Calu3 (cell line): ENCODE results near the gene WWTR1. TPM values are rescaled to one million over a fixed set of nuclear protein-coding genes. Genes with fewer than 3 reads are reported as not detected.
A peak's percentile ranks its signal among the peaks of the same experiment; 100 is the strongest.

Source experiments
- BruUV-seq: library from RNA; stranded (reverse); fragments of 400-500 nt; replicated peaks from 2 replicates; lab custom pipeline; 2021; lab: Mats Ljungman, UMichigan
- CTCF ChIA-PET: fragments of 300-600 bp; sonication (Branson Sonifier 250); formaldehyde crosslinking; loops from one replicate; lab custom pipeline; 2022; ENCODE audit warnings: antibody characterized with exemption; lab: Charles Lee
- DNase-seq: peaks from one replicate; pipeline ENCODE4 v3.0.0; 2022
- H3K27ac Mint-ChIP-seq: one replicate; pipeline ENCODE4 v1.8.0; 2022; ENCODE audit warnings: mixed read lengths; ENCODE audit not compliant: unreplicated experiment
- H3K27me3 Mint-ChIP-seq: one replicate; pipeline ENCODE4 v1.8.0; 2022; ENCODE audit warnings: mixed read lengths; ENCODE audit not compliant: unreplicated experiment
- H3K36me3 Mint-ChIP-seq: one replicate; pipeline ENCODE4 v1.8.0; 2022; ENCODE audit warnings: mild to moderate bottlenecking, moderate library complexity, mixed read lengths; ENCODE audit not compliant: insufficient read depth, unreplicated experiment
- H3K4me1 Mint-ChIP-seq: one replicate; pipeline ENCODE4 v1.8.0; 2022; ENCODE audit warnings: mild to moderate bottlenecking, low read depth, mixed read lengths; ENCODE audit not compliant: unreplicated experiment
- H3K4me3 Mint-ChIP-seq: one replicate; pipeline ENCODE4 v1.8.0; 2022; ENCODE audit warnings: mild to moderate bottlenecking, low read depth, moderate library complexity, mixed read lengths; ENCODE audit not compliant: unreplicated experiment
- H3K9me3 Mint-ChIP-seq: one replicate; pipeline ENCODE4 v1.8.0; 2022; ENCODE audit warnings: low read depth, mixed read lengths; ENCODE audit not compliant: unreplicated experiment
- CTCF ChIP-seq: fragments of 200-600 bp; IDR thresholded peaks from one replicate; pipeline ENCODE4 v1.8.0; 2022; ENCODE audit warnings: antibody characterized with exemption; ENCODE audit not compliant: unreplicated experiment
- intact Hi-C: fragments of 100-400 bp; cut with micrococcal nuclease; formaldehyde crosslinking; loops from one replicate; pipeline ENCODE4 v1.10.0; 2022; ENCODE audit not compliant: unreplicated experiment
- total RNA-seq: library from RNA; stranded (reverse); gene quantifications from 2 replicates; pipeline ENCODE4 v1.2.3, GENCODE V29; 2022

Gene WWTR1
- total RNA-seq, 1 experiment from 2014 or later: 269 TPM

GRCh38 chr3:149619136-149619535 lies 38.7 kb downstream of the WWTR1 start:
- no peaks in the 10 kb centered on the region for H3K27me3 Mint-ChIP-seq
- TF ChIP-seq CTCF: no peak
- H3K9me3 Mint-ChIP-seq: no peaks in the 10 kb centered on the region
- H3K27ac Mint-ChIP-seq: peak overlapping the region; percentile 40
- H3K36me3 Mint-ChIP-seq: peaks cover 46% of the 10 kb centered on the region
- H3K4me1 Mint-ChIP-seq: peaks cover 89% of the 10 kb centered on the region
- no TSS peak for BruUV-seq
- no peak overlapping the region for H3K4me3 Mint-ChIP-seq
- CTCF ChIA-PET: interaction anchor here (0.7 to 1.6 kb wide), 3 partner anchors 10 to 99 kb away, joined by 5 to 12 read pairs (median 6); no protein-coding TSS in a partner anchor
- no peak for DNase-seq
- intact Hi-C loops: no loop called here

- H3K36me3 Mint-ChIP-seq: peaks cover 51% of the 10 kb centered on the region
- CTCF ChIA-PET: interaction anchor here (0.7 to 1.6 kb wide), 4 partner anchors 9 to 99 kb away, joined by 3 to 12 read pairs (median 6); no protein-coding TSS in a partner anchor
Measured at GRCh38 chr3:149618151-149619123, 39.4 kb downstream of the WWTR1 start.

GRCh38 chr3:149615731-149616221 lies 42.0 kb downstream of the WWTR1 start:
- CTCF ChIA-PET: no interaction called here
- no peaks in the 10 kb centered on the region for H3K27me3 Mint-ChIP-seq
- BruUV-seq: no TSS peak
- H3K4me3 Mint-ChIP-seq: peak overlapping the region; percentile 24
- intact Hi-C loops: no loop called here
- peaks cover 47% of the 10 kb centered on the region for H3K36me3 Mint-ChIP-seq
- TF ChIP-seq CTCF: no peak
- peaks cover 91% of the 10 kb centered on the region for H3K4me1 Mint-ChIP-seq
- no peak for DNase-seq
- no peaks in the 10 kb centered on the region for H3K9me3 Mint-ChIP-seq
- peak overlapping the region; percentile 72 for H3K27ac Mint-ChIP-seq

More at GRCh38 chr3:149618151-149619123, 39.4 kb downstream of the WWTR1 start:
- TF ChIP-seq CTCF: no peak
- Mint-ChIP-seq H3K27ac (peak overlapping the region; percentile 40), H3K27me3 (no peaks in the 10 kb centered on the region), H3K4me1 (peaks cover 89% of the 10 kb centered on the region), H3K4me3 (no peak overlapping the region), H3K9me3 (no peaks in the 10 kb centered on the region)
- DNase-seq: no peak
- BruUV-seq: no TSS peak
- intact Hi-C loops: no loop called here

- intact Hi-C loops: no loop called here
- no peak for TF ChIP-seq CTCF
- Mint-ChIP-seq H3K9me3 (no peaks in the 10 kb centered on the region), H3K27me3 (no peaks in the 10 kb centered on the region), H3K36me3 (peaks cover 49% of the 10 kb centered on the region), H3K4me1 (peaks cover 90% of the 10 kb centered on the region), H3K27ac (peak overlapping the region; percentile 4), H3K4me3 (no peak overlapping the region)
- no TSS peak for BruUV-seq
- no peak for DNase-seq
- CTCF ChIA-PET: interaction anchor here (0.8 to 1.2 kb wide), 2 partner anchors 24 to 68 kb away, joined by 3 read pairs; no protein-coding TSS in a partner anchor
Measured at GRCh38 chr3:149613988-149614387, 43.8 kb downstream of the WWTR1 start.
